HFFc6 (cell line): Measurements from ENCODE around the gene POFUT2. TPM values are rescaled to one million over a fixed set of nuclear protein-coding genes. Genes with fewer than 3 reads are reported as not detected.

Source experiments
- DNase-seq: peaks from one replicate; pipeline ENCODE4 v3.0.0-alpha.2; 2018
- H3K27ac Mint-ChIP-seq: 2 replicates; pipeline ENCODE4 v1.8.0; 2020; ENCODE audit warnings: mild to moderate bottlenecking, mixed read lengths
- H3K27me3 Mint-ChIP-seq: 2 replicates; pipeline ENCODE4 v1.8.0; 2021; ENCODE audit warnings: mild to moderate bottlenecking, moderate library complexity, mixed read lengths; ENCODE audit not compliant: insufficient read depth
- H3K36me3 Mint-ChIP-seq: 2 replicates; pipeline ENCODE4 v1.8.0; 2021; ENCODE audit warnings: low read depth, mixed read lengths
- H3K4me1 Mint-ChIP-seq: 2 replicates; pipeline ENCODE4 v1.8.0; 2020; ENCODE audit warnings: low read depth, mixed read lengths
- H3K4me3 Mint-ChIP-seq: 2 replicates; pipeline ENCODE4 v1.8.0; 2020; ENCODE audit warnings: mild to moderate bottlenecking, moderate library complexity, mixed read lengths
- H3K9me3 Mint-ChIP-seq: 2 replicates; pipeline ENCODE4 v1.8.0; 2020; ENCODE audit warnings: mild to moderate bottlenecking, mixed read lengths
- total RNA-seq, 6 experiments: library from RNA; stranded (reverse); fragmentation: NEBNext Ultra II Directional; extraction: Animal tissue kit (Norgen Biotek cat#: 25700); gene quantifications; 2 replicates in 1 of 6; 3 replicates in 5 of 6; pipeline ENCODE4 v1.2.3, GENCODE V29; 2021
- TF ChIP-seq, protein P1 (sequence below): fragments of 200-600 bp; sonication (generic); IDR thresholded peaks from 2 replicates; pipeline ENCODE4 v1.5.0; 2021; ENCODE audit warnings: antibody characterized with exemption, mild to moderate bottlenecking

POFUT2 gene
- total RNA-seq, 6 experiments from 2014 or later: 78.2 to 112 (median 80.3) TPM

DNA sequence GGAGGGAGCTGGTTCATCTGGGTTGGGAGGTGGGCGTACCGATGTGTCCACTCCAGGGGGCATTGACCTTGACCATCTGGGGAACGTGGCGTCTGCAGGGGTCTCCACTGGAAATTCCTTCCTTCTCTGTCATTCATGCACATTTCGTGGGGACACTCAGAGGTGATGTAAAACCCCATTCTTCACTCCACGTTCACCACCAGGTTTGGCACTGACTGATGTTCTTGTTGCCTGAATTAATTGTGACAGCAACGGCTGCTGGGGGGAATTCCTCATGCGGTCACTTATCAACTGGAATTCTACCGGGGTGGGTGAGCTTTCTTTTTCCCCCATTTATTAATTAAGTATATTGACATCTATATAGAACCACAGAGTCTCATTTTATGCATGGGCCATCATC is 18.1 kb upstream of the POFUT2 start:
- Mint-ChIP-seq H3K4me3 (no peak overlapping the region), H3K27me3 (peaks cover 5% of the 10 kb centered on the region), H3K36me3 (no peaks in the 10 kb centered on the region), H3K27ac (no peak overlapping the region), H3K4me1 (peaks cover 39% of the 10 kb centered on the region), H3K9me3 (no peaks in the 10 kb centered on the region)
- DNase-seq: no peak
- TF ChIP-seq, protein P1, sequence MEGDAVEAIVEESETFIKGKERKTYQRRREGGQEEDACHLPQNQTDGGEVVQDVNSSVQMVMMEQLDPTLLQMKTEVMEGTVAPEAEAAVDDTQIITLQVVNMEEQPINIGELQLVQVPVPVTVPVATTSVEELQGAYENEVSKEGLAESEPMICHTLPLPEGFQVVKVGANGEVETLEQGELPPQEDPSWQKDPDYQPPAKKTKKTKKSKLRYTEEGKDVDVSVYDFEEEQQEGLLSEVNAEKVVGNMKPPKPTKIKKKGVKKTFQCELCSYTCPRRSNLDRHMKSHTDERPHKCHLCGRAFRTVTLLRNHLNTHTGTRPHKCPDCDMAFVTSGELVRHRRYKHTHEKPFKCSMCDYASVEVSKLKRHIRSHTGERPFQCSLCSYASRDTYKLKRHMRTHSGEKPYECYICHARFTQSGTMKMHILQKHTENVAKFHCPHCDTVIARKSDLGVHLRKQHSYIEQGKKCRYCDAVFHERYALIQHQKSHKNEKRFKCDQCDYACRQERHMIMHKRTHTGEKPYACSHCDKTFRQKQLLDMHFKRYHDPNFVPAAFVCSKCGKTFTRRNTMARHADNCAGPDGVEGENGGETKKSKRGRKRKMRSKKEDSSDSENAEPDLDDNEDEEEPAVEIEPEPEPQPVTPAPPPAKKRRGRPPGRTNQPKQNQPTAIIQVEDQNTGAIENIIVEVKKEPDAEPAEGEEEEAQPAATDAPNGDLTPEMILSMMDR: no peak

DNA sequence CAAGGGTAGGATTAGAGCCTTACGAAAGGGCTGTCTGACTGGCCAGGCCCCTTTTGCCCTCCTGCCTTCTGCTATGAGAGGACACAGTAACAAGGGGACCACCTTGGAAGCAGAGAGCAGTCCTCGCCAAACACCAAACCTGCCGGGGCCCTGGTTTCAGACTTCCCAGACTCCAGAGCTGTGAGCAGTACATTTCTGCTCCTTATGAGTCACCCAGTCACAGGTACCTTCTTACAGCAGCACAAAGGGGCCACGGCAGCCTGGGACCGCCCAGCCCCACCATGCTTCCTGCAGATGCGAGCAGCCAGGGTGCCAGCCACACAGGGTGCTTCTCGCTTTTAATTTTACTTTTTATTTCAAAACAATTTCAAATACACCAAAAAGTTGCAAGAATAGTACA is 17.2 kb upstream of the POFUT2 start:
- TF ChIP-seq, protein P1: no peak
- Mint-ChIP-seq H3K27ac (no peak overlapping the region), H3K36me3 (no peaks in the 10 kb centered on the region), H3K4me1 (peaks cover 36% of the 10 kb centered on the region), H3K9me3 (no peaks in the 10 kb centered on the region), H3K27me3 (peaks cover 5% of the 10 kb centered on the region), H3K4me3 (no peak overlapping the region)
- DNase-seq: no peak

DNA sequence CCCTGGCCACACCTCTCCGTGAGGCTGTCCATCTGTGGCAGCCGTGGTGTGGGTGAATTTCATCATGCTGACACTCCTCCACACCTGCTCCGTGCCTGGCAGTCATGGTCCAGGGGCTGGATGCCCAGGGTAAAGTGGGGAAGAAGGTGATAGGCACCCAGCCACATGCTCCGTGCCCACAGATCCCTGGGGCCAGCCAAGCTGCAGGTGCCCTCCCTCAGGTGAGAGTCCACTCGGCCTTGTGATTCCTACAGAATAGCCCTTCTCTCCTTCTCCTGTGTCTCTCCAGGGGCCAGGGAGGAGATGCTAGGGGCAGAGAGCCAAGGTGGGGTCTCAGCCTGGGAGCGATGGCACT is 16.8 kb upstream of the POFUT2 start:
- Mint-ChIP-seq H3K4me1 (peaks cover 31% of the 10 kb centered on the region), H3K27me3 (peaks cover 5% of the 10 kb centered on the region), H3K27ac (no peak overlapping the region), H3K9me3 (no peaks in the 10 kb centered on the region), H3K4me3 (no peak overlapping the region), H3K36me3 (no peaks in the 10 kb centered on the region)
- TF ChIP-seq, protein P1: no peak
- DNase-seq: no peak

DNA sequence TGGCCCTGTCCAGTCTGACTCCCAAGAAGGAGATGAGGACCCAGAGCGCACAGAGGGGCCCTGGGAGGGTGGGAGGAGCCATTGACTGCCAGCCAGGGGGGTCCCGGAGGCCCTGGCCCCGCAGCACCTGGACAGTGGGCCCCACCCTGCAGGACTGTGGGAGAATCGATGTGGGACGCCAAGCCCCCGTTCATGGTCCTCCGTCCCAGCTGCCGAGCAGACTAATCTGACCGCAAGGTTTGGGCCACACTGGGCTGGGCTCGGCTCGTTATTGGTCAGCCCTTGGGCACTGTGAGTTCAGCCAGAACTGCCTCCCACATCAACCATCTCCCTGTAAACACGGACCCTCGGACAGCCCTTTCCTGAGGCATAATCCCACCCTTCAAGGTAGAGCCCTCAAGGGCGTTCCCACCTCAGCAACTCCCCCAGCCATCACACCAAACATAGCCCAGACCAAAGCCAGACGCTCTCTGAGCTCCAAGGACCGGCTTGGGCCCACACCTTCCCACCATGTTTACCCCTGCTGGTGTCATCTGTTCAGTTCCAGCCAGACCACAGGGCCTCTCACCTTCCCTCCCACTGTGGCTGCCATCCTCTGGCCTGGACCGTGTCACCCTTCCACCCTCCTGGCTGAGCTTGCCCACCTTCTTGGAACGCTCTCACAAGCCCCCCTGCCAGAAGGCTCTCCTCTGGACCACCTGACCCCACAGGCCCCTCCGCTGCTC is 16.2 kb upstream of the POFUT2 start:
- TF ChIP-seq, protein P1: no peak
- no peak for DNase-seq
- Mint-ChIP-seq H3K4me3 (no peak overlapping the region), H3K27ac (no peak overlapping the region), H3K4me1 (peaks cover 27% of the 10 kb centered on the region), H3K36me3 (no peaks in the 10 kb centered on the region), H3K9me3 (no peaks in the 10 kb centered on the region), H3K27me3 (peaks cover 5% of the 10 kb centered on the region)

DNA sequence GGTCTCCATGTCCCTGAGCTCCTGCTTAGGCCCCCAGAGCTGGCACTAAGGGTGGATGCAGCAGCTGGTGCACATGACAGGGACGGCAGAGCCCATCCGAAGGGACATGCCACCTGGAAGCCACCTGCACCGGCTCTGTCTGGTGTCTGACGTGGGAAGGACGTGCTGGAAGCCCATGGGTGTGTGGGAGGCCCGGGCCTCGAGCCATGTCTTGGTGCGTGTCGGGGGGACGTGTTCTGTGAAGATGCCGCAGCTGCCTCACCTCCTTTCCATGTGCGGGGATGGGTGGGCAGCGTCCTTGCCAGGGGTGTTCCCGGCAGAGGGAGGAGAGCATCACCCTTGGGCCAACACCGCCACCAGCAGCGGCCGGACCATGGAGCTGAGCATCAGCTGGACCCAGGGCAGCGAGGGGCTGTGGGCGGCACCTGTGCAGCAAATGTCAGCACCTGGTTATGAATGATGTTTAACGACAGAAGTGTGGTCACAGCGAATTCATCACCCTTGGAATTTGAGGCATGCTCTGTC is 15.5 kb upstream of the POFUT2 start:
- peaks cover 23% of the 10 kb centered on the region for H3K4me1 Mint-ChIP-seq
- TF ChIP-seq, protein P1: no peak
- no peaks in the 10 kb centered on the region for H3K36me3 Mint-ChIP-seq
- peaks cover 5% of the 10 kb centered on the region for H3K27me3 Mint-ChIP-seq
- H3K27ac Mint-ChIP-seq: no peak overlapping the region
- no peaks in the 10 kb centered on the region for H3K9me3 Mint-ChIP-seq
- no peak for DNase-seq
- no peak overlapping the region for H3K4me3 Mint-ChIP-seq
